DMS53 (cell line): ENCODE measurements around the gene METTL4.

ENCODE experiments used
- DNase-seq: peaks from one replicate; lab custom pipeline; 2025; lab: John Stamatoyannopoulos, UW

METTL4 gene

GRCh38 chr18:2518473-2518872 is 52.8 kb downstream of the METTL4 start:
- DNase-seq, result no peak

DNA sequence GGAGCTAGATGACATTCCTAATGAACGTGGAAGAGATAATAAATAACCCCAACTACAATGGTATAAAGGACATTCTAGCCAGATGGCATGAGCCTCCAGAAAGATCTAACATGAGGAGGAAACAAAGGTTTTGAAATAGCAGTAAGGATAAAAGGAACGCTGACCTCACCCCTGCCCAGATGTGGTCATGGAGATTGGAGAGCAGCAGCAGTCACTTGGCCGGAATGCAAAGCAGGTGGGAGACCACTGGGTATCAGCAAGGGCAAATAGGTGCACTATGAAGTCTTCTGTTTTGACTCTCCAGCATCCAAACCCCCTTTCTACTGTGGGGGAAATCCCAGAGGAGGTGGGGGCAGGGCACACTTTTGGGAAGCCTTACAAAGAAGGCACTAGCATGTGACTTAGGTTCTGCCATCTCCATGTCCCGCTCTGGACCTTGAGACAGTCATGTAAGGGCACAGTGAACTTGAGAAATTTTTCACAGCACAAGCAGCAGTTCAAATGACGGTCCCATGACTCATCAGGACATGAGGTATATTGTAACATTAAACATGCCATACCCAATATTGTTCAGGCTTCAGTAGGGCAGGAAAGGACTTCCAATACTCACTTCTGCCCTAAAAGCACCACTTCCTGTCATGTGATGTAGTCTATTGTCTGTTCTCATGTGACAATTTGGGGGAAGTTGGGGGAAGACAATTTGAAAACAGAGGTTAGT is 55.2 kb downstream of the METTL4 start:
- peak; percentile 87 for DNase-seq

DNA sequence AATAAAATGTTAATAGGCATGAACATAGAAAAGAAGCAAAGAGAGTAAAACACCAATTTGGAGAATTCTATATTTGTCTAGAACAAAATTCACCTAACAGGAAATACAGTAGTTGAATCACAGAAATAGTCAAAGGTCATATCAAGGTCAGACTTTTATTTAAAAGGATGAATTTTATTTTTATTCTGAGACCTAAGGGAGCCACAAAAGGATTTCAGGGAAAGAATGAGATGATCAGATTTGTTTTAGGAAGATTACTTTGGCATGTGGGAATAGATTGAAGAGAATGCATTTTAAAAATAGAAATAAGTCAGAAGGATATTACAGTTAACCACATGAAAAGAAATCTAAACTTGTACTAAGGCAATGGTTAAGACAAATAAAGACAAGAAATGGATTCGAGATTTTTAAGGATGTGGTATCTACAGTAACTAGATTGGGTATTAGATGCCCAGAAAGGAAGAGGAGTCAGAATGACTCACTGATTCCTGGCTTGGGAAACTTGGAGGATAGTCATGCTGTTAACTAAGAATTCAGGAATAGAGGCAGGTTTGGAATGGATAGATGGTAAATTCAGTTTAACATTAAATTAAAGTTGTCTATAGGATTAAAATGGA is 56.0 kb downstream of the METTL4 start:
- DNase-seq, result peak; percentile 26

DNA sequence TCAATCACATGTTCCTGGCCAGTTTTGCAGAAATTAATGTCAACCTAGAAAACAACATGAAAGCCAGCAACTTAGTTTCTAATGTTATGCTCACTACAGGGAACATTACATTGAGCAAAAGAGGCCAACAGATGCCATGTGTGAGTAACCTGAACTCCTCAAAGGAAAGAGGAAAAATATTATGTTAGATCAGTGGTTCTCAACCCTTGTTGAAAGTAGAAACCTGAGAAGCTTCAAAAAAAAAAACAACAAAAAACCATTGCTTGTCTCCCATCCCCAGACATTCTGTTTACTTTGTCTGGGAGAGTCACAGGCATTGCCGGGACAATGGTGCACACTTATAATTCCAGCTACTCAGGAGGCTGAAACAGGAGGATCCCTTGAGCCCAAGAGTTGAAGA is 57.7 kb downstream of the METTL4 start:
- peak; percentile 93 for DNase-seq

GRCh38 chr18:2512059-2512458 is 59.2 kb downstream of the METTL4 start:
- no peak for DNase-seq

DNA sequence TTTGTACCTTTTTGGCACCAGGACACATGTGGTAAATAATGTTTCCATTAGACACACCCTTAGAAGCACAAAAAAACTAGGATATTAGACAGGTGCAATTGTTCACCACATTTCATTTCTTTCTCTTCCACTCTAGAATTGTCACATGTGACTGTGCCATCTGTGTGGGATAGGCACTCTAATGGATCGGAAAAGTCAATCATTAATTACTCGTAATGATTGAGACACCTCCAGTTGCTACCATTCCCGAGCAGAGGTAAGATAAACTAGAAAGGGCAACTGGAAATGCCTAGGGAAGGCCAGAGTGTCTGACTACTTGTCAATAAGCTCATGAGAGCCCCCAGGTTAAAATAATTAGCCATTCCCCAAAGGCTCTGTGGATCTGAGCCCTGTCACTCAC is 59.9 kb downstream of the METTL4 start:
- no peak for DNase-seq

GRCh38 chr18:2510416-2510815 is 60.9 kb downstream of the METTL4 start:
- DNase-seq, result no peak

DNA sequence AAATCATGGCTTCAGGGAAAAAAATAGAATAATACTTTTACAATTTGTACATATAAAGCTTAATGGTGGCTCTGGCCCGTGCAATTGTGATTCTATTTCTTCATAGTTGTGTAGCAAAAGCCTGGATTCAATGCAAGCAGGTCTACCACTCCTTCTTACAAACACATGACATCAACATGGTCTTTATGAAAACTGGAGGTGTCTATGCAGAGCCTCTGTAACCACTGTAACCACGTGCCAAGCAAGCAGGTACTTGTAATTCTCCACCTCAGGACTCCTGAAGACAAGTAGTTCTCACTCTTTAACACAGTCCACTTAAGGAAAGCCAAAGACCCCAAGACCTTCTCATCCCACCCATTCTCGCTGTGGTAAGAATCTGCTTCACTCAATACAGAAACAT is 62.6 kb downstream of the METTL4 start:
- no peak for DNase-seq

DNA sequence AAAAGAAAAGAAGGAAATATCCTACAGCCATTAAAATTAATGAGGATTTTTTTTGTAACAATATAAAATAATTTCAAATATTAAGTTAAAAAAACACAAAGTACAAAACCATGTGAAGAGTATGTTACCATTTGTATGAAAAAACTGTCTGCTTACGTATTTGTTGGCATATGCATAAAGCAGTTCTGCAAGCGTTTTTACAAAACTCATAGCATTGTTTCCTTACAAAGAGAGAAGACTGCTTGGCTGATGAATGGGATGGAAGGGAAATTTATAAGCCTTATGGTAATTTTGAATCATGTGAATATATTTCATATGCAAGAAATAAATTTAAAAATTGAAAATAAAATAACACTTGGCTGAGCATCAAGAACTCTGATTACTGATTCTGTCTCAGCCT is 63.1 kb downstream of the METTL4 start:
- no peak for DNase-seq

- DNase-seq, result no peak
These were observed 66.7 kb downstream of the METTL4 start for GRCh38 chr18:2504642-2505041.

DNA sequence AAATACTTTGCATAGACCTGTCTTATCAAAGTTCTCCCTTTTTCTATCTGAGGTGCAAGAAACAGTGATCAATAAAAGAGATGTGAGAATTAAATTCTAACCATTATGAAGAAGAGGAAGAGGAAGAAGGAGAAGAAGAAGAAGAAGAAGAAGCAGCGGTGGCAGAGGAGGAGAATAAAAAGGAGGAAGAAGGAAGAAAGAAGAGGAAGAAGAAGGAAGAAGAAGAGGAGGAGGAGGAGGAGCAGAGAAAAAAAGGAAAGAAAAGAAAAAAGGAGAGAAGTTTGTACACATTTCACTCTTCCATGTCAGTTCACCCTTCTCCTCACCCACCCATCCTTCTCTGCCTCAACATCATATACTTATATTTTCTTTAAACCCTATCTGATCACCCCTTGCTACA is 68.4 kb downstream of the METTL4 start:
- no peak for DNase-seq

DNA sequence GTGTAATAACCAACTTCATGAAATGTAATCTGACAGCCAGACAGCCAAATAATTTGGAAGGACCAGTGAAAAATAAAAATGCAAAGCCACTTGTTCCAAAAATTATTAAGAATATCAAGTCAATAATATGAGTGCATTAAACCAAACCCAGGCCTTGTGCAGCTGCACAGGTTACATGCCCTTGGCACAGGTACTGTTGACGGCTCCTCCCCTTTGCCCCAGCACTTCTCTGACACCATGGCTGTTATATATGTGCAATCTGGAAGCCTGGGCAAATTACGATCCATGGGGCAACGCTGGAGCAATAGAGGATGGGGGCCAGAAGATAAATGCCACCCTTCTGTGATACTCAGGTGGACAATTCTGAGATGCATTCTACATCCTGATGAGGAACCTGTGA is 68.9 kb downstream of the METTL4 start:
- no peak for DNase-seq

DNA sequence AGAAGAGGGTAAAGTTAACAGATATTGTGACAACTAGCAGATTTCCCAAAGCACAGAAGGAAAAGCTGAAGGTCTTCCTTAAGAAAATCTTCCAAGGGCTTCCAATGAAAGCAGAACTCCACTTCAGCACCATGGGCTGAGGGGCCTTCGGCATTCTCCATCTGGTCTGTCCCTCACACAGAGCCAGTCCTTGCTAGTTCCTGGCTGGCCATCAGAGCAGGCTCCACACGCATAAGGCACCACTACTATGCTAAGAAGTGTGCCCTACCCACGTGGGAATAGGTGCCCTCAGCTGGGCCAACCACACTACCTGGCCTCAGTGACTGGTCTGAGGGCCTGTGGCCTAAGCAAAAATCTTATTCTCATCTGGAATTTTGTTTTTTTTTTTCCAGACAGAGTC is 73.5 kb downstream of the METTL4 start:
- DNase-seq, result no peak

DNA sequence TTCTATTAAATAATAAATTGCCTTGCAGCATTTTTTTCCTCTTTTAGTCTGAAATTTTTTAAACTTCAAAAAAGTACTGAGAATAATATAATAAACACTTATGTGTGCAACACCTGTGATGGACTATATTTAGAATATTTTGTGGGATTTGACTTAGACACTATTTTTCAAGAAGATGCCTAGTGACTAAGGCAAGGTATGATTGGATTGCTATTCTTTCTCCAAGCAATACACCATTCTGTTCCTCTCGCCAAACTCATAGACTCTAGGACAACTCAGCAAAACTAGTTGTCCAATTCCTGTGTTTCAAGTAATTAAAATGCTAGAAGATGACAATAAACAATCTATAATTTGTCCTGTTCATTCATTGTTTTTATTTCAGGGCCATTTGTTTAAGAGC is 75.9 kb downstream of the METTL4 start:
- DNase-seq, result no peak

GRCh38 chr18:2494921-2495320 is 76.4 kb downstream of the METTL4 start:
- DNase-seq, result no peak
